WI38 (cell line): ENCODE data around the gene FADS2.
A peak's percentile ranks its signal among the peaks of the same experiment; 100 is the strongest.

Experiments
- H3K4me3 ChIP-seq: 2 replicates; pipeline ENCODE4 v1.5.1; 2011; ENCODE audit warnings: low read depth, mild to moderate bottlenecking, control low read depth, low read length
- CTCF ChIP-seq: IDR thresholded peaks from 2 replicates; pipeline ENCODE4 v1.5.1; 2012; ENCODE audit warnings: low read depth, mild to moderate bottlenecking, control low read depth, low read length

The FADS2 gene

DNA sequence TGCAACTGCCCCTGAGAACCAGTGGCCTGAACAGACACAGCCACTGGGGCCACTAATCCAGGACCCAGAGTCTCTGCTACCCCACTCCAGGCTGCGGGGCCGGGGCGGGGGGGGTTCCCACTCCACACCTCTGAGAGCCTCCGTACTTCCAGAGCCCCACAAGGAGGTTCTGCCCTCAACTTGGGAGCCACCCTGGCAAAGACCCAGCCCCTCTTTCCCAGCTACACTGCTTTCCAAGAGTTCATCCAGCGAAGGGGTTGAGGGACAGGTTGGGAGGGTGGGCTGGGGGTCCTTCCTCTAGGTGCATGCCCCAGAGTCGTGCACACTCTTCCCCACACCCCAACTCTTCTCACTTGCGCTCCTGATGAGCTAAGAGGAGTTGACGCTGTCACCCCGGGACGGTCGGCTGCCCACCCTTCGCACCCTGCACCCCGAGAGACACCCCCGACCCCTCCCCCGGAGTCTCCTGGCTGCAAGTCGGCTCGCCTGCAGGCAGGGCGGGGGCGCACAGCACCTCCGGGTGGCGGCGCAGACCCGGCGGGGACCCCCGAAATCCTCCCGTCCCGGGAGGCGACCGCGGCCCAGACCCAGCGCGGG is 88.7 kb downstream of the FADS2 start:
- H3K4me3 ChIP-seq: peak overlapping the region; percentile 58
- TF ChIP-seq CTCF: no peak
